ENCODE results near the gene GSTM3. TPM values are rescaled to one million over a fixed set of nuclear protein-coding genes. Genes with fewer than 3 reads are reported as not detected.
A peak's percentile ranks its signal among the peaks of the same experiment; 100 is the strongest.

GSTM3 gene
- total and polyA plus RNA-seq, 2 experiments from 2014 or later: 297 to 962 TPM

GRCh38 chr1:109719337-109719837 lies 21.5 kb downstream of the GSTM3 start:
- Histone ChIP-seq H4K20me1 (ENCODE audit: insufficient read depth, poor library complexity, severe bottlenecking) (no peaks in the 10 kb centered on the region), H3K27ac (no peak overlapping the region), H3K4me2 (no peak overlapping the region), H3K36me3 (replicated peaks; ENCODE audit: insufficient read depth, low read depth) (no peaks in the 10 kb centered on the region), H3K4me1 (ENCODE audit: insufficient read depth) (peaks cover 7% of the 10 kb centered on the region), H3K27me3 (no peaks in the 10 kb centered on the region), H3K4me3 (no peak overlapping the region), H3K79me2 (no peaks in the 10 kb centered on the region), H3K9me2 (replicated peaks; ENCODE audit: insufficient read depth) (no peaks in the 10 kb centered on the region), H3K9me3 (ENCODE audit: low read depth) (no peaks in the 10 kb centered on the region), H2AFZ (no peak overlapping the region)
- TF ChIP-seq, protein P1, sequence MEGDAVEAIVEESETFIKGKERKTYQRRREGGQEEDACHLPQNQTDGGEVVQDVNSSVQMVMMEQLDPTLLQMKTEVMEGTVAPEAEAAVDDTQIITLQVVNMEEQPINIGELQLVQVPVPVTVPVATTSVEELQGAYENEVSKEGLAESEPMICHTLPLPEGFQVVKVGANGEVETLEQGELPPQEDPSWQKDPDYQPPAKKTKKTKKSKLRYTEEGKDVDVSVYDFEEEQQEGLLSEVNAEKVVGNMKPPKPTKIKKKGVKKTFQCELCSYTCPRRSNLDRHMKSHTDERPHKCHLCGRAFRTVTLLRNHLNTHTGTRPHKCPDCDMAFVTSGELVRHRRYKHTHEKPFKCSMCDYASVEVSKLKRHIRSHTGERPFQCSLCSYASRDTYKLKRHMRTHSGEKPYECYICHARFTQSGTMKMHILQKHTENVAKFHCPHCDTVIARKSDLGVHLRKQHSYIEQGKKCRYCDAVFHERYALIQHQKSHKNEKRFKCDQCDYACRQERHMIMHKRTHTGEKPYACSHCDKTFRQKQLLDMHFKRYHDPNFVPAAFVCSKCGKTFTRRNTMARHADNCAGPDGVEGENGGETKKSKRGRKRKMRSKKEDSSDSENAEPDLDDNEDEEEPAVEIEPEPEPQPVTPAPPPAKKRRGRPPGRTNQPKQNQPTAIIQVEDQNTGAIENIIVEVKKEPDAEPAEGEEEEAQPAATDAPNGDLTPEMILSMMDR (IDR thresholded peaks at IDR 0.05; ENCODE audit: poor library complexity): no peak
- no peak for TF ChIP-seq EZH2 (IDR thresholded peaks at IDR 0.05; ENCODE audit: borderline replicate concordance)
- TF ChIP-seq EZH2phosphoT487 (IDR thresholded peaks at IDR 0.05; ENCODE audit: low read depth, severe bottlenecking, unreplicated experiment): no peak
- 84% methylated on average over 5 of the region's 5 CpGs for WGBS (ENCODE audit: low lambda C conversion rate, missing lambda C conversion rate)
- no peak for DNase-seq (ENCODE audit: low spot score)

DNA sequence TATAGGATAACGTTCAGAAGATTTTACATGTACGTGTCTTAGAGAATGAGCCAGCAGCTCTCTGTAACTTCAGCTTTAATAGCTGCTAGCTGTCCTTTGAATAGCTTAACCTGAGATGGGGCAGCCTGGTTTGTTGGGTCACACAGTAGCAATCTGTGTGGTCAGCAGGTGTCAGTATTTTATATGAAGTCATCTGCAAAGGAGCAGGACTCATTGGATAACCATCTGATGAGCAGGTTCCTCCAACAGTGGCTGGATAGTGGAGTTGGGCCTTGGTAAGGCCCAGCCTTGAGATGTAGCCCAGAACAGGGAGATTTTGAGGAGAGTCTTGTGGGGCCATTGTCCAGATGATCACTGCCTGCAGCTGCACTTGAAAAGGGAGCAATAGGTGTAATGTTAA lies 22.3 kb downstream of the GSTM3 start:
- WGBS (ENCODE audit: low lambda C conversion rate, missing lambda C conversion rate): 82% methylated on average over 2 of the region's 2 CpGs
- H3K27ac ChIP-seq: no peak overlapping the region
- H3K4me3 ChIP-seq: no peak overlapping the region
- no peaks in the 10 kb centered on the region for H3K27me3 ChIP-seq
- no peaks in the 10 kb centered on the region for H3K36me3 ChIP-seq (replicated peaks; ENCODE audit: insufficient read depth, low read depth)
- H3K9me3 ChIP-seq (ENCODE audit: low read depth): no peaks in the 10 kb centered on the region
- H4K20me1 ChIP-seq (ENCODE audit: insufficient read depth, poor library complexity, severe bottlenecking): no peaks in the 10 kb centered on the region
- DNase-seq (ENCODE audit: low spot score): no peak
- no peaks in the 10 kb centered on the region for H3K79me2 ChIP-seq
- TF ChIP-seq, protein P1 (IDR thresholded peaks at IDR 0.05; ENCODE audit: poor library complexity): peak; percentile 22
- TF ChIP-seq EZH2phosphoT487 (IDR thresholded peaks at IDR 0.05; ENCODE audit: low read depth, severe bottlenecking, unreplicated experiment): no peak
- H3K4me1 ChIP-seq (ENCODE audit: insufficient read depth): peaks cover 7% of the 10 kb centered on the region
- H3K4me2 ChIP-seq: no peak overlapping the region
- H3K9me2 ChIP-seq (replicated peaks; ENCODE audit: insufficient read depth): no peaks in the 10 kb centered on the region
- H2AFZ ChIP-seq: no peak overlapping the region

DNA sequence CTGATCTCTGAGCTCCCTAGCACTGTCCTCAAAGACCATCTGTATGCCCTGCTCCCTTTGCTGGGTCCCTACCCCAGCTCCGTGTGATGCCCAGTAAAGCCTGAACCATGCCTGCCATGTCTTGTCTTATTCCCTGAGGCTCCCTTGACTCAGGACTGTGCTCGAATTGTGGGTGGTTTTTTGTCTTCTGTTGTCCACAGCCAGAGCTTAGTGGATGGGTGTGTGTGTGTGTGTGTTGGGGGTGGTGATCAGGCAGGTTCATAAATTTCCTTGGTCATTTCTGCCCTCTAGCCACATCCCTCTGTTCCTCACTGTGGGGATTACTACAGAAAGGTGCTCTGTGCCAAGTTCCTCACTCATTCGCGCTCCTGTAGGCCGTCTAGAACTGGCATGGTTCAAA lies 23.1 kb downstream of the GSTM3 start:
- Histone ChIP-seq H4K20me1 (ENCODE audit: insufficient read depth, poor library complexity, severe bottlenecking) (no peaks in the 10 kb centered on the region), H3K4me1 (ENCODE audit: insufficient read depth) (peaks cover 7% of the 10 kb centered on the region), H3K4me3 (no peak overlapping the region), H2AFZ (no peak overlapping the region), H3K4me2 (no peak overlapping the region), H3K9me2 (replicated peaks; ENCODE audit: insufficient read depth) (no peaks in the 10 kb centered on the region), H3K36me3 (replicated peaks; ENCODE audit: insufficient read depth, low read depth) (no peaks in the 10 kb centered on the region), H3K27me3 (no peaks in the 10 kb centered on the region), H3K27ac (no peak overlapping the region), H3K79me2 (no peaks in the 10 kb centered on the region), H3K9me3 (ENCODE audit: low read depth) (no peaks in the 10 kb centered on the region)
- WGBS (ENCODE audit: low lambda C conversion rate, missing lambda C conversion rate): 89% methylated on average over 5 of the region's 5 CpGs
- DNase-seq (ENCODE audit: low spot score): no peak
- TF ChIP-seq, protein P1 (IDR thresholded peaks at IDR 0.05; ENCODE audit: poor library complexity): no peak

- DNase-seq (ENCODE audit: low spot score): no peak
- H3K79me2 ChIP-seq: no peaks in the 10 kb centered on the region
- 93% methylated on average over 3 of the region's 3 CpGs for WGBS (ENCODE audit: low lambda C conversion rate, missing lambda C conversion rate)
- H3K4me2 ChIP-seq: no peak overlapping the region
- no peaks in the 10 kb centered on the region for H3K27me3 ChIP-seq
- peaks cover 7% of the 10 kb centered on the region for H3K4me1 ChIP-seq (ENCODE audit: insufficient read depth)
- H3K36me3 ChIP-seq (replicated peaks; ENCODE audit: insufficient read depth, low read depth): no peaks in the 10 kb centered on the region
- H3K9me3 ChIP-seq (ENCODE audit: low read depth): no peaks in the 10 kb centered on the region
- no peaks in the 10 kb centered on the region for H3K9me2 ChIP-seq (replicated peaks; ENCODE audit: insufficient read depth)
- TF ChIP-seq EZH2 (IDR thresholded peaks at IDR 0.05; ENCODE audit: borderline replicate concordance) (no peak), EZH2phosphoT487 (IDR thresholded peaks at IDR 0.05; ENCODE audit: low read depth, severe bottlenecking, unreplicated experiment) (no peak)
- TF ChIP-seq, protein P1 (IDR thresholded peaks at IDR 0.05; ENCODE audit: poor library complexity): no peak
- H2AFZ ChIP-seq: no peak overlapping the region
- no peaks in the 10 kb centered on the region for H4K20me1 ChIP-seq (ENCODE audit: insufficient read depth, poor library complexity, severe bottlenecking)
- H3K27ac ChIP-seq: no peak overlapping the region
- no peak overlapping the region for H3K4me3 ChIP-seq
Observed at GRCh38 chr1:109716570-109717090, 24.2 kb downstream of the GSTM3 start.
